Tibial artery (tissue), 4 donors: Measurements from ENCODE around the gene CTNNAL1.
A peak's percentile ranks its signal among the peaks of the same experiment; 100 is the strongest.

Source experiments
- DNase-seq, 2 donors: peaks; one replicate each; pipeline ENCODE4 v3.0.0-alpha.2; 2019
- H3K27ac ChIP-seq, 2 donors: fragments of 200-600 bp; sonication (generic) in 1 of 2; 1 replicate in 1 of 2; 2 replicates in 1 of 2; pipeline ENCODE4 v1.5.1; 2018 to 2019; ENCODE audit warnings: mild to moderate bottlenecking in 1 of 2
- H3K27me3 ChIP-seq, 2 donors: fragments of 200-600 bp; sonication (generic) in 1 of 2; one replicate each; pipeline versions ENCODE4 v1.5.1 to v1.6.0; 2016 to 2019
- H3K36me3 ChIP-seq, 3 donors: fragments of 200-600 bp; sonication (generic) in 2 of 3; one replicate each; pipeline ENCODE4 v1.5.1; 2016 to 2019; ENCODE audit warnings: mild to moderate bottlenecking in 2 of 3
- H3K4me1 ChIP-seq, 4 donors: fragments of 200-600 bp; sonication (generic) in 2 of 4; 1 replicate in 3 of 4; 2 replicates in 1 of 4; pipeline ENCODE4 v1.5.1; 2016 to 2019
- H3K4me3 ChIP-seq, 2 donors: fragments of 200-600 bp; sonication (generic) in 1 of 2; 1 replicate in 1 of 2; 2 replicates in 1 of 2; pipeline ENCODE4 v1.5.1; 2018 to 2019; ENCODE audit warnings: mild to moderate bottlenecking in 2 of 2
- H3K9me3 ChIP-seq, 3 donors: fragments of 200-600 bp; sonication (generic) in 1 of 3; one replicate each; pipeline ENCODE4 v1.5.1; 2016 to 2019
- CTCF ChIP-seq, 2 experiments: fragments of 200-600 bp in 1 of 2; fragments of 450-650 bp in 1 of 2; IDR thresholded peaks; one replicate each; pipeline ENCODE4 v1.5.1; 2017 to 2019; ENCODE audit warnings: antibody characterized with exemption in 2 of 2, mild to moderate bottlenecking in 1 of 2, moderate library complexity in 1 of 2
- intact Hi-C: fragments of 100-400 bp; cut with DNase I; formaldehyde crosslinking; loops from one replicate; pipeline ENCODE4 v1.15.0; 2023; ENCODE audit warnings: low total_unique reads

CTNNAL1 gene

GRCh38 chr9:108991479-108991878 lies 21.8 kb downstream of the CTNNAL1 start:
- no peaks in the 10 kb centered on the region for H3K27me3 ChIP-seq
- no peaks in the 10 kb centered on the region for H3K9me3 ChIP-seq
- H3K27ac ChIP-seq = no peak overlapping the region
- H3K4me3 ChIP-seq = no peak overlapping the region
- intact Hi-C loops = no loop called here
- H3K36me3 ChIP-seq = peaks cover 8 to 22% (median 19%) of the 10 kb centered on the region in 3 donors
- peaks cover 0 to 5% (median 0%) of the 10 kb centered on the region in 4 donors for H3K4me1 ChIP-seq
- DNase-seq = no peak
- no peak for TF ChIP-seq CTCF (IDR thresholded peaks at IDR 0.05)

GRCh38 chr9:108983885-108984284 lies 29.4 kb downstream of the CTNNAL1 start:
- Histone ChIP-seq H3K4me1 (no peaks in the 10 kb centered on the region), H3K27ac (no peak overlapping the region), H3K36me3 (peaks cover 0 to 36% (median 29%) of the 10 kb centered on the region in 3 donors), H3K9me3 (no peaks in the 10 kb centered on the region), H3K4me3 (no peak overlapping the region), H3K27me3 (no peaks in the 10 kb centered on the region)
- TF ChIP-seq CTCF (IDR thresholded peaks at IDR 0.05) = no peak
- DNase-seq = no peak
- intact Hi-C loops = no loop called here

- TF ChIP-seq CTCF (IDR thresholded peaks at IDR 0.05) = no peak
- H3K27me3 ChIP-seq = no peaks in the 10 kb centered on the region
- no peak for DNase-seq
- no peak overlapping the region for H3K27ac ChIP-seq
- no peaks in the 10 kb centered on the region for H3K4me1 ChIP-seq
- no peaks in the 10 kb centered on the region for H3K9me3 ChIP-seq
- no peak overlapping the region for H3K4me3 ChIP-seq
- intact Hi-C loops = no loop called here
- H3K36me3 ChIP-seq = peaks cover 0 to 37% (median 34%) of the 10 kb centered on the region in 3 donors
Measured at GRCh38 chr9:108980893-108981292, 32.4 kb downstream of the CTNNAL1 start.

GRCh38 chr9:108978205-108978604 lies 35.1 kb downstream of the CTNNAL1 start:
- H3K4me3 ChIP-seq = no peak overlapping the region
- H3K27ac ChIP-seq = no peak overlapping the region
- peaks cover 0 to 10% (median 5%) of the 10 kb centered on the region in 4 donors for H3K4me1 ChIP-seq
- peaks cover 0 to 34% (median 29%) of the 10 kb centered on the region in 3 donors for H3K36me3 ChIP-seq
- no peak for TF ChIP-seq CTCF (IDR thresholded peaks at IDR 0.05)
- H3K9me3 ChIP-seq = no peaks in the 10 kb centered on the region
- intact Hi-C loops = no loop called here
- no peak for DNase-seq
- H3K27me3 ChIP-seq = no peaks in the 10 kb centered on the region

- intact Hi-C loops = no loop called here
- H3K9me3 ChIP-seq = no peaks in the 10 kb centered on the region
- no peak for DNase-seq
- peaks cover 0 to 26% (median 18%) of the 10 kb centered on the region in 4 donors for H3K4me1 ChIP-seq
- TF ChIP-seq CTCF (IDR thresholded peaks at IDR 0.05) = no peak
- no peaks in the 10 kb centered on the region for H3K27me3 ChIP-seq
- peak overlapping the region in 1 of 2 donors; percentile 32 for H3K27ac ChIP-seq
- peaks cover 0 to 10% (median 5%) of the 10 kb centered on the region in 3 donors for H3K36me3 ChIP-seq
- H3K4me3 ChIP-seq = no peak overlapping the region
Measured at GRCh38 chr9:108973895-108974294, 39.4 kb downstream of the CTNNAL1 start.
